Anterior cingulate cortex (tissue), 58 donors: ENCODE data around the gene ARHGAP24.
A peak's percentile ranks its signal among the peaks of the same experiment; 100 is the strongest.
"Not testable (repeated sequence)": the region's sequence is repeated elsewhere in the genome, so short reads cannot be mapped to it uniquely, and the experiment has no call there.

Source experiments
- DNase-seq, 58 donors: peaks; one replicate each; lab custom pipeline; 2025; lab: John Stamatoyannopoulos, UW

Gene ARHGAP24

GRCh38 chr4:85798012-85798770 lies 323.2 kb downstream of the ARHGAP24 start:
- DNase-seq: no peak

- DNase-seq: no peak
Measured at GRCh38 chr4:85803856-85804255, 328.9 kb downstream of the ARHGAP24 start.

- no peak for DNase-seq
Measured at GRCh38 chr4:85805891-85806290, 330.9 kb downstream of the ARHGAP24 start.

- DNase-seq: no peak
Measured at GRCh38 chr4:85806334-85806733, 331.4 kb downstream of the ARHGAP24 start.

- no peak for DNase-seq
Measured at GRCh38 chr4:85807247-85807950, 332.4 kb downstream of the ARHGAP24 start.

- DNase-seq: no peak
Measured at GRCh38 chr4:85808104-85808503, 333.2 kb downstream of the ARHGAP24 start.

- DNase-seq: no peak
Measured at GRCh38 chr4:85808864-85809263, 333.9 kb downstream of the ARHGAP24 start.

- DNase-seq: no peak
Measured at GRCh38 chr4:85812776-85813175, 337.8 kb downstream of the ARHGAP24 start.

GRCh38 chr4:85815796-85816459 lies 341.0 kb downstream of the ARHGAP24 start:
- no peak for DNase-seq

- no peak for DNase-seq
Measured at GRCh38 chr4:85818700-85819099, 343.8 kb downstream of the ARHGAP24 start.

GRCh38 chr4:85820101-85820500 lies 345.2 kb downstream of the ARHGAP24 start:
- DNase-seq: not testable (repeated sequence)

- DNase-seq: no peak
Measured at GRCh38 chr4:85821688-85822455, 346.9 kb downstream of the ARHGAP24 start.

GRCh38 chr4:85823295-85823694 lies 348.3 kb downstream of the ARHGAP24 start:
- DNase-seq: no peak

- no peak for DNase-seq
Measured at GRCh38 chr4:85824166-85824945, 349.4 kb downstream of the ARHGAP24 start.

GRCh38 chr4:85826060-85826678 lies 351.2 kb downstream of the ARHGAP24 start:
- peak in 13 of 58 donors; percentile 2 to 21 (median 5) for DNase-seq

- no peak for DNase-seq
Measured at GRCh38 chr4:85828027-85828890, 353.3 kb downstream of the ARHGAP24 start.

- DNase-seq: no peak
Measured at GRCh38 chr4:85829276-85830051, 354.5 kb downstream of the ARHGAP24 start.

- no peak for DNase-seq
Measured at GRCh38 chr4:85831647-85832046, 356.7 kb downstream of the ARHGAP24 start.
